Measurements from ENCODE around the gene TP73. TPM values are rescaled to one million over a fixed set of nuclear protein-coding genes. Genes with fewer than 3 reads are reported as not detected.

Gene TP73
- total RNA-seq, 1 donor from 2014 or later, result 0.05 TPM

GRCh38 chr1:3702990-3703728, 50.8 kb downstream of the TP73 start:
- peaks cover 9% of the 10 kb centered on the region for H3K4me1 ChIP-seq
- no peak for TF ChIP-seq CTCF (IDR thresholded peaks at IDR 0.05; ENCODE audit: borderline replicate concordance)
- no peaks in the 10 kb centered on the region for H3K36me3 ChIP-seq
- no peak overlapping the region for H3K27ac ChIP-seq (replicated peaks)
- H3K4me3 ChIP-seq, result no peak overlapping the region
- DNase-seq, result no peak
- peaks cover 98% of the 10 kb centered on the region for H3K27me3 ChIP-seq (ENCODE audit: low read depth)
- no peaks in the 10 kb centered on the region for H3K9me3 ChIP-seq (replicated peaks)
- intact Hi-C loops (cut with micrococcal nuclease), result no loop called here

- DNase-seq, result no peak
- Histone ChIP-seq H3K4me3 (no peak overlapping the region), H3K9me3 (replicated peaks) (no peaks in the 10 kb centered on the region), H3K27me3 (ENCODE audit: low read depth) (peaks cover 98% of the 10 kb centered on the region), H3K27ac (replicated peaks) (no peak overlapping the region), H3K36me3 (no peaks in the 10 kb centered on the region), H3K4me1 (peaks cover 9% of the 10 kb centered on the region)
- intact Hi-C loops (cut with micrococcal nuclease), result no loop called here
- TF ChIP-seq CTCF (IDR thresholded peaks at IDR 0.05; ENCODE audit: borderline replicate concordance), result no peak
Observed at GRCh38 chr1:3703786-3704371, 51.6 kb downstream of the TP73 start.

GRCh38 chr1:3705341-3705950, 53.1 kb downstream of the TP73 start:
- Histone ChIP-seq H3K9me3 (replicated peaks) (no peaks in the 10 kb centered on the region), H3K4me1 (peaks cover 9% of the 10 kb centered on the region), H3K27me3 (ENCODE audit: low read depth) (peaks cover 99% of the 10 kb centered on the region), H3K4me3 (no peak overlapping the region), H3K36me3 (no peaks in the 10 kb centered on the region), H3K27ac (replicated peaks) (no peak overlapping the region)
- no peak for DNase-seq
- intact Hi-C loops (cut with micrococcal nuclease), result no loop called here
- no peak for TF ChIP-seq CTCF (IDR thresholded peaks at IDR 0.05; ENCODE audit: borderline replicate concordance)

GRCh38 chr1:3706651-3707297, 54.5 kb downstream of the TP73 start:
- intact Hi-C loops (cut with micrococcal nuclease), result no loop called here
- Histone ChIP-seq H3K36me3 (no peaks in the 10 kb centered on the region), H3K27me3 (ENCODE audit: low read depth) (peaks cover 99% of the 10 kb centered on the region), H3K4me1 (peaks cover 9% of the 10 kb centered on the region), H3K9me3 (replicated peaks) (no peaks in the 10 kb centered on the region), H3K27ac (replicated peaks) (no peak overlapping the region), H3K4me3 (no peak overlapping the region)
- TF ChIP-seq CTCF (IDR thresholded peaks at IDR 0.05; ENCODE audit: borderline replicate concordance), result no peak
- DNase-seq, result no peak

GRCh38 chr1:3707298-3707938, 55.1 kb downstream of the TP73 start:
- intact Hi-C loops (cut with micrococcal nuclease), result no loop called here
- TF ChIP-seq CTCF (IDR thresholded peaks at IDR 0.05; ENCODE audit: borderline replicate concordance), result no peak
- no peak for DNase-seq
- Histone ChIP-seq H3K4me3 (no peak overlapping the region), H3K27ac (replicated peaks) (no peak overlapping the region), H3K27me3 (ENCODE audit: low read depth) (peaks cover 99% of the 10 kb centered on the region), H3K4me1 (peaks cover 9% of the 10 kb centered on the region), H3K36me3 (no peaks in the 10 kb centered on the region), H3K9me3 (replicated peaks) (no peaks in the 10 kb centered on the region)

Data from left ventricle myocardium inferior (tissue), 1 donor.